Uterus (tissue), 4 donors: ENCODE results near the gene MED27. TPM values are rescaled to one million over a fixed set of nuclear protein-coding genes. Genes with fewer than 3 reads are reported as not detected.

Experiments
- DNase-seq, 2 donors: peaks; one replicate each; pipeline ENCODE4 v3.0.0-alpha.2; 2019 to 2020
- H3K27ac ChIP-seq, 2 donors: fragments of 200-600 bp; sonication (generic); 1 replicate in 1 of 2; 2 replicates in 1 of 2; pipeline ENCODE4 v1.5.1; 2016 to 2018
- H3K27me3 ChIP-seq, 2 donors: fragments of 200-600 bp; sonication (generic); one replicate each; pipeline ENCODE4 v1.5.1; 2018 to 2019; ENCODE audit warnings: control low read depth in 1 of 2
- H3K36me3 ChIP-seq, 2 donors: fragments of 200-600 bp; sonication (generic); one replicate each; pipeline ENCODE4 v1.5.1; 2019; ENCODE audit warnings: control low read depth in 1 of 2
- H3K4me1 ChIP-seq, 2 donors: fragments of 200-600 bp; sonication (generic); one replicate each; pipeline ENCODE4 v1.5.1; 2018 to 2019; ENCODE audit warnings: control low read depth in 1 of 2
- H3K4me3 ChIP-seq, 2 donors: fragments of 200-600 bp; sonication (generic); 1 replicate in 1 of 2; 2 replicates in 1 of 2; pipeline ENCODE4 v1.5.1; 2018 to 2019; ENCODE audit warnings: mild to moderate bottlenecking in 1 of 2
- H3K9me3 ChIP-seq, 2 donors: fragments of 200-600 bp; sonication (generic); one replicate each; pipeline ENCODE4 v1.5.1; 2019; ENCODE audit warnings: control low read depth in 1 of 2
- POLR2A ChIP-seq, 2 donors: fragments of 450-650 bp; IDR thresholded peaks; one replicate each; pipeline ENCODE4 v1.6.1; 2016; ENCODE audit warnings: antibody characterized with exemption in 2 of 2, mild to moderate bottlenecking in 1 of 2, moderate library complexity in 1 of 2
- intact Hi-C: fragments of 100-400 bp; cut with DNase I; formaldehyde crosslinking; loops from one replicate; pipeline ENCODE4 v1.15.1; 2023; ENCODE audit warnings: low total_unique reads
- total RNA-seq, 4 donors: library from RNA; depleted of rRNA in 3 of 4; stranded (reverse); fragments of >200 nt in 3 of 4; gene quantifications; one replicate each; pipeline versions ENCODE4 v1.1.0 to v1.2.4, GENCODE V29; 2014 to 2023
- TF ChIP-seq, protein P1 (sequence below), 4 experiments: fragments of 200-600 bp in 2 of 4; fragments of 450-650 bp in 2 of 4; sonication (generic) in 2 of 4; IDR thresholded peaks; one replicate each; pipeline ENCODE4 v1.5.1; 2016 to 2019; ENCODE audit warnings: antibody characterized with exemption in 4 of 4, mild to moderate bottlenecking in 2 of 4, moderate library complexity in 1 of 4
- donor health status: DM: yes; HTN: yes; CAD: no.

MED27 gene
- total RNA-seq, 4 donors from 2014 or later = 4.6 to 29.3 (median 10.7) TPM

DNA sequence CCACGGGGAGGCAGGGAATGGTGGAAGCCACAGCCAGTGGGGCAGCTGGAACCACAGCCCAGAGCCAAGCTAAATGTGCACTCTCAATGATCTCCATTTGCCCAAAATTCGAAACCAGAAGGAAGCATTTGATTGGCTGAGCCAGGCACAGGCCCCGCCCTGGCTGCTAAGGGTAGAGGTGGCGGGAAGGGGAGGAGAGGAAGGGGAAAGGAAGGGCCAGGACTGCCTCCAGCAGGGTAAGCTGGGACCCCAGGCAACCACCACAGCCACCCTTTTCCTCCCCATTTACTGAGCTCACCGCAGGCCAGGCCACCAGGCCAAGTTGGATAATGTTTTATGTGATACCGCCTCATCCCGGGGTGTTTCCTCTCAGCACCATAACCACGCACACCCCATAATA lies 239.4 kb downstream of the MED27 start:
- H3K36me3 ChIP-seq = no peaks in the 10 kb centered on the region
- H3K27ac ChIP-seq = no peak overlapping the region
- no peaks in the 10 kb centered on the region for H3K27me3 ChIP-seq
- no peaks in the 10 kb centered on the region for H3K9me3 ChIP-seq
- H3K4me3 ChIP-seq = no peak overlapping the region
- no peak for TF ChIP-seq POLR2A (IDR thresholded peaks at IDR 0.05)
- TF ChIP-seq, protein P1, sequence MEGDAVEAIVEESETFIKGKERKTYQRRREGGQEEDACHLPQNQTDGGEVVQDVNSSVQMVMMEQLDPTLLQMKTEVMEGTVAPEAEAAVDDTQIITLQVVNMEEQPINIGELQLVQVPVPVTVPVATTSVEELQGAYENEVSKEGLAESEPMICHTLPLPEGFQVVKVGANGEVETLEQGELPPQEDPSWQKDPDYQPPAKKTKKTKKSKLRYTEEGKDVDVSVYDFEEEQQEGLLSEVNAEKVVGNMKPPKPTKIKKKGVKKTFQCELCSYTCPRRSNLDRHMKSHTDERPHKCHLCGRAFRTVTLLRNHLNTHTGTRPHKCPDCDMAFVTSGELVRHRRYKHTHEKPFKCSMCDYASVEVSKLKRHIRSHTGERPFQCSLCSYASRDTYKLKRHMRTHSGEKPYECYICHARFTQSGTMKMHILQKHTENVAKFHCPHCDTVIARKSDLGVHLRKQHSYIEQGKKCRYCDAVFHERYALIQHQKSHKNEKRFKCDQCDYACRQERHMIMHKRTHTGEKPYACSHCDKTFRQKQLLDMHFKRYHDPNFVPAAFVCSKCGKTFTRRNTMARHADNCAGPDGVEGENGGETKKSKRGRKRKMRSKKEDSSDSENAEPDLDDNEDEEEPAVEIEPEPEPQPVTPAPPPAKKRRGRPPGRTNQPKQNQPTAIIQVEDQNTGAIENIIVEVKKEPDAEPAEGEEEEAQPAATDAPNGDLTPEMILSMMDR (IDR thresholded peaks at IDR 0.05) = no peak
- H3K4me1 ChIP-seq = no peaks in the 10 kb centered on the region
- no peak for DNase-seq
- intact Hi-C loops = no loop called here

GRCh38 chr9:131839281-131840084 lies 240.2 kb downstream of the MED27 start:
- no peaks in the 10 kb centered on the region for H3K27me3 ChIP-seq
- no peak for TF ChIP-seq POLR2A (IDR thresholded peaks at IDR 0.05)
- TF ChIP-seq, protein P1 (IDR thresholded peaks at IDR 0.05) = no peak
- peaks cover 0 to 2% of the 10 kb centered on the region in 2 donors for H3K9me3 ChIP-seq
- intact Hi-C loops = no loop called here
- no peaks in the 10 kb centered on the region for H3K36me3 ChIP-seq
- H3K4me1 ChIP-seq = no peaks in the 10 kb centered on the region
- H3K4me3 ChIP-seq = no peak overlapping the region
- no peak overlapping the region for H3K27ac ChIP-seq
- no peak for DNase-seq

- no peak overlapping the region for H3K27ac ChIP-seq
- H3K4me3 ChIP-seq = no peak overlapping the region
- intact Hi-C loops = no loop called here
- no peaks in the 10 kb centered on the region for H3K36me3 ChIP-seq
- no peak for TF ChIP-seq POLR2A (IDR thresholded peaks at IDR 0.05)
- TF ChIP-seq, protein P1 (IDR thresholded peaks at IDR 0.05) = no peak
- H3K27me3 ChIP-seq = no peaks in the 10 kb centered on the region
- H3K9me3 ChIP-seq = peaks cover 0 to 8% of the 10 kb centered on the region in 2 donors
- H3K4me1 ChIP-seq = no peaks in the 10 kb centered on the region
- no peak for DNase-seq
Measured at GRCh38 chr9:131838530-131839280, 241.0 kb downstream of the MED27 start.

DNA sequence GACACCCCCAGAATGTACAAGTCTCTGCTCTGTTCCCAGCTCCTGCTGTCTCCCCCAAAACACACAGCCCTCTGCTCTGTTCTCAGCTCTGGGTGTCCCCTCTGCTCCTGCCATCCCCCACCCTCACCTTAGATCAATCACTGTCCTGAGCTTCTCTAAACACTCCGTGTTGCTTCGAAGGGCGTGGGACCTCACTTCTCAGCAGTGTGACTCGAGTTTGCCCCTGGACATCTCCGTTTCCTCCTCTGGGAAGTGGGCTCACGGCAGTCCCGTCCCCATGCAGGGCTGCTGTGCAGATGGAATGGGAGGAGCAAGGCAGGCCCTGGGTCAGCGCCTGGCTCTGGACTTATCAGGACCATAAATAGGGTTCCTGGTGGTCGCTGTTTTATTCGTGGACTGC lies 241.8 kb downstream of the MED27 start:
- Histone ChIP-seq H3K27me3 (no peaks in the 10 kb centered on the region), H3K9me3 (peaks cover 0 to 15% of the 10 kb centered on the region in 2 donors)
- intact Hi-C loops = no loop called here

More for the DNA sequence above, 241.8 kb downstream of the MED27 start:
- H3K4me1 ChIP-seq = no peaks in the 10 kb centered on the region
- no peaks in the 10 kb centered on the region for H3K36me3 ChIP-seq
- no peak for DNase-seq
- H3K4me3 ChIP-seq = no peak overlapping the region
- no peak overlapping the region for H3K27ac ChIP-seq
- no peak for TF ChIP-seq POLR2A (IDR thresholded peaks at IDR 0.05)
- TF ChIP-seq, protein P1 (IDR thresholded peaks at IDR 0.05) = no peak
